ENCODE results near the gene CALML6.
A peak's percentile ranks its signal among the peaks of the same experiment; 100 is the strongest.
"Not testable (repeated sequence)": the region's sequence is repeated elsewhere in the genome, so short reads cannot be mapped to it uniquely, and the experiment has no call there.

CALML6 gene

GRCh38 chr1:1914971-1915692 is at the start of gene CALML6:
CALML6 (plus strand) TSS chr1:1915260; CDS start chr1:1915281, 21 bp downstream.
- DNase-seq (ENCODE audit: low read depth, low spot score) = no peak

GRCh38 chr1:1867164-1867563 is 47.9 kb upstream of the CALML6 start:
- DNase-seq (ENCODE audit: low read depth, low spot score) = no peak

- no peak for DNase-seq (ENCODE audit: low read depth, low spot score)
Observed at GRCh38 chr1:1869469-1869868, 45.6 kb upstream of the CALML6 start.

GRCh38 chr1:1872329-1872994 is 42.6 kb upstream of the CALML6 start:
- DNase-seq (ENCODE audit: low read depth, low spot score) = no peak

- DNase-seq (ENCODE audit: low read depth, low spot score) = no peak
Observed at GRCh38 chr1:1873186-1873585, 41.9 kb upstream of the CALML6 start.

- no peak for DNase-seq (ENCODE audit: low read depth, low spot score)
Observed at GRCh38 chr1:1874901-1875300, 40.2 kb upstream of the CALML6 start.

GRCh38 chr1:1875932-1876331 is 39.1 kb upstream of the CALML6 start:
- DNase-seq (ENCODE audit: low read depth, low spot score) = no peak

- no peak for DNase-seq (ENCODE audit: low read depth, low spot score)
Observed at GRCh38 chr1:1876335-1876930, 38.6 kb upstream of the CALML6 start.

GRCh38 chr1:1877865-1878436 is 37.1 kb upstream of the CALML6 start:
- no peak for DNase-seq (ENCODE audit: low read depth, low spot score)

- DNase-seq (ENCODE audit: low read depth, low spot score) = no peak
Observed at GRCh38 chr1:1879942-1880341, 35.1 kb upstream of the CALML6 start.

- no peak for DNase-seq (ENCODE audit: low read depth, low spot score)
Observed at GRCh38 chr1:1880617-1881312, 34.3 kb upstream of the CALML6 start.

- DNase-seq (ENCODE audit: low read depth, low spot score) = no peak
Observed at GRCh38 chr1:1881727-1882126, 33.3 kb upstream of the CALML6 start.

GRCh38 chr1:1883092-1883873 is 31.8 kb upstream of the CALML6 start:
- no peak for DNase-seq (ENCODE audit: low read depth, low spot score)

GRCh38 chr1:1883890-1884289 is 31.2 kb upstream of the CALML6 start:
- not testable (repeated sequence) for DNase-seq (ENCODE audit: low read depth, low spot score)

- DNase-seq (ENCODE audit: low read depth, low spot score) = no peak
Observed at GRCh38 chr1:1889090-1889750, 25.8 kb upstream of the CALML6 start.

GRCh38 chr1:1889847-1890505 is 25.1 kb upstream of the CALML6 start:
- DNase-seq (ENCODE audit: low read depth, low spot score) = no peak

- DNase-seq (ENCODE audit: low read depth, low spot score) = peak; percentile 77
Observed at GRCh38 chr1:1890506-1891348, 24.3 kb upstream of the CALML6 start, which contains the start of gene GNB1. GNB1 (minus strand) TSS chr1:1891087; CDS start chr1:1825453, 65,634 bp downstream.

- DNase-seq (ENCODE audit: low read depth, low spot score) = no peak
Observed at GRCh38 chr1:1891349-1892078, 23.5 kb upstream of the CALML6 start.

All from smooth muscle cell of the brain vasculature (primary cell).